Prostate gland (tissue), 2 donors: ENCODE measurements around the gene KRTAP5-3.

Experiments
- POLR2A ChIP-seq: fragments of 450-650 bp; IDR thresholded peaks from one replicate; pipeline ENCODE4 v1.6.1; 2016; ENCODE audit warnings: antibody characterized with exemption, mild to moderate bottlenecking
- POLR2AphosphoS5 ChIP-seq: sonication (generic); formaldehyde crosslinking; IDR thresholded peaks from one replicate; pipeline ENCODE4 v1.6.1; 2017; ENCODE audit warnings: antibody characterized with exemption
- TF ChIP-seq, protein P1 (sequence below), 4 experiments: fragments of 200-600 bp in 2 of 4; fragments of 450-650 bp in 2 of 4; sonication (generic) in 2 of 4; IDR thresholded peaks; 1 replicate in 3 of 4; 2 replicates in 1 of 4; pipeline ENCODE4 v1.5.1; 2016 to 2019; ENCODE audit warnings: antibody characterized with exemption in 4 of 4, mild to moderate bottlenecking in 2 of 4, moderate library complexity in 2 of 4

DNA sequence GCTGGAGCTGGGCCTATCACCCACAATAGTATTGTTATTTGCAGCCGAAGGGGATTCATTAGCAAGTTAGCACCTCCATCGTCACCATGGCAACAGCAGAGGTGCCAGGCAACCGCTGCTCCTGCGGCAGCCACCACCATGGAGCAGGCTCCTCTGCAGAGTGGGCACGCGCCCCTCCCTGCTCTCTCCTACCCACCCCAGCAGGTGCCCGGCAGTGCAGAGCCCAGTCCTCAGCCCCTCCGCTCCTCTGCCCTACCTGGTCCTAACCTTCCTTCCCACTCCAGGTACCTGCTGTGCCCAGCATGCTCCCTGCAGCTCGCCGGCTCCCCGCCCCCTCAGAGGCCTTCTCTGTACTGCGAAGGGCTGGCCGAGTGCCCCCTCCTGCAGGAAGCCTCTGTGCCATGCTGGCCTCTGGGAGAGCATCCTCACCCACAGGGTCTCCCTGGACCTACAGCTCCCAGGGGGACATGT is 39.8 kb downstream of the KRTAP5-3 start:
- no peak for TF ChIP-seq POLR2A
- TF ChIP-seq, protein P1, sequence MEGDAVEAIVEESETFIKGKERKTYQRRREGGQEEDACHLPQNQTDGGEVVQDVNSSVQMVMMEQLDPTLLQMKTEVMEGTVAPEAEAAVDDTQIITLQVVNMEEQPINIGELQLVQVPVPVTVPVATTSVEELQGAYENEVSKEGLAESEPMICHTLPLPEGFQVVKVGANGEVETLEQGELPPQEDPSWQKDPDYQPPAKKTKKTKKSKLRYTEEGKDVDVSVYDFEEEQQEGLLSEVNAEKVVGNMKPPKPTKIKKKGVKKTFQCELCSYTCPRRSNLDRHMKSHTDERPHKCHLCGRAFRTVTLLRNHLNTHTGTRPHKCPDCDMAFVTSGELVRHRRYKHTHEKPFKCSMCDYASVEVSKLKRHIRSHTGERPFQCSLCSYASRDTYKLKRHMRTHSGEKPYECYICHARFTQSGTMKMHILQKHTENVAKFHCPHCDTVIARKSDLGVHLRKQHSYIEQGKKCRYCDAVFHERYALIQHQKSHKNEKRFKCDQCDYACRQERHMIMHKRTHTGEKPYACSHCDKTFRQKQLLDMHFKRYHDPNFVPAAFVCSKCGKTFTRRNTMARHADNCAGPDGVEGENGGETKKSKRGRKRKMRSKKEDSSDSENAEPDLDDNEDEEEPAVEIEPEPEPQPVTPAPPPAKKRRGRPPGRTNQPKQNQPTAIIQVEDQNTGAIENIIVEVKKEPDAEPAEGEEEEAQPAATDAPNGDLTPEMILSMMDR (IDR thresholded peaks at IDR 0.05): no peak
- no peak for TF ChIP-seq POLR2AphosphoS5
